ENCODE results near the gene STARD9. TPM values are rescaled to one million over a fixed set of nuclear protein-coding genes. Genes with fewer than 3 reads are reported as not detected.

STARD9 gene
- total and polyA plus RNA-seq, 9 of the 15 experiments (the other 6 are each of a cell fraction or from before 2014, with no cell fraction given): 0.45 to 6.0 (median 3.6) TPM

DNA sequence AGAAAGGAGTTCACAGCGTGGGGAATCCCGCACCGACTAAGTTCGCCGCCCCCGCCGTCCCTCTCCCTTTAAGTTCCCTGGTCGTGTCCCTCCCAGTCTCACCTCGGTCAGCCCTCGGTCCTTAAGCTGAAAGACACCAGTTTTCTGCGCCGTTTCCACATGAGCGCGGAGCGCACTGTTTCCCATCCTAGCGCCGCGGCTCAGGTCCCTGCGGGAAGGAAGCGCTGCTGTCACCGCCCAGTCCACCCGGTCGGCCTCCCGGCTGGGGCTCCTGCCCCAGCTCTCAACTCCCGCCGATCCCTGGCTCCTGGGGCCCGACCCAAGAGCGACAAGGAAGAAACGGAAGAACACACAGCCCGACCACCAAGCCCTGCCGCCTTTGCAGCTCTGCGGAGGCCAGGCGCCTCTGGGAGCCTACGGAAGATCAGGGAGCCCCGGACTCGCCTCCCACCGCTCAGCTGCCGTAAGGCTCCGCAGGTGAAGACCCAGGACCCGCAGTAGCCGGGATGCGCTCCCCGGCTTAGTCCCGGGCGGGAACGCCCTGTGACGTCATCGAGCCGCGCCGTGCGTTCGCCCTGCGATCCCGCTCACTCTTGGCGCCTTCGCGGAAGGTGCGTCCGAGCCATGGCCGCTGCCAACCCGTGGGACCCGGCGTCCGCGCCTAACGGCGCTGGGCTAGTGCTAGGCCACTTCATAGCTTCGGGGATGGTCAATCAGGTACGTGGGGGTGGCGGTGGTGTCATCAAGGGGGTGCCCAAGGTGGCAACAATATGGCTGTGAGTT is 27.0 kb upstream of the STARD9 start, which contains the start of the genes HAUS2 and LRRC57 (continued):
- TF ChIP-seq ATF4 (CRISPR knock-in tag; IDR thresholded peaks at IDR 0.05) (no peak), L3MBTL2 (IDR thresholded peaks at IDR 0.05) (peak; percentile 47), ZNF311 (CRISPR knock-in tag; IDR thresholded peaks at IDR 0.05) (no peak), BDP1 (IDR thresholded peaks at IDR 0.05; ENCODE audit: insufficient read depth, insufficient read length) (no peak), MCM7 (IDR thresholded peaks at IDR 0.05) (no peak), BACH1 (tag; IDR thresholded peaks at IDR 0.05) (peak; percentile 58; the same call in 1 of the 2 replicates), NCOA6 (IDR thresholded peaks at IDR 0.05) (no peak), ZNF184 (CRISPR knock-in tag; IDR thresholded peaks at IDR 0.05) (no peak), E4F1 (CRISPR knock-in tag; IDR thresholded peaks at IDR 0.05; ENCODE audit: borderline replicate concordance) (no peak), MAFK (IDR thresholded peaks at IDR 0.05; ENCODE audit: low read length) (no peak), POLR2AphosphoS5 (IDR thresholded peaks at IDR 0.05; ENCODE audit: control insufficient read depth, insufficient read depth, low read depth, low read length) (no peak; the same call in none of the 2 replicates), TAF7 (tag; IDR thresholded peaks at IDR 0.05) (peak; percentile 72), NFATC3 (IDR thresholded peaks at IDR 0.05) (no peak), KDM5B (IDR thresholded peaks at IDR 0.05; ENCODE audit: insufficient replicate concordance, low read depth, low read length) (peak; percentile 97), KAT2B (IDR thresholded peaks at IDR 0.05; ENCODE audit: low read depth, low read length) (no peak), JUND (IDR thresholded peaks at IDR 0.05; ENCODE audit: borderline replicate concordance, low read depth, low read length) (peak; percentile 94), JUND (tag; IDR thresholded peaks at IDR 0.05; ENCODE audit: borderline replicate concordance, low read depth, low read length) (peak; percentile 90; the same call in 2 of the 3 replicates), ZNF23 (CRISPR knock-in tag; IDR thresholded peaks at IDR 0.05) (no peak)
- TF ChIP-seq, protein P1, sequence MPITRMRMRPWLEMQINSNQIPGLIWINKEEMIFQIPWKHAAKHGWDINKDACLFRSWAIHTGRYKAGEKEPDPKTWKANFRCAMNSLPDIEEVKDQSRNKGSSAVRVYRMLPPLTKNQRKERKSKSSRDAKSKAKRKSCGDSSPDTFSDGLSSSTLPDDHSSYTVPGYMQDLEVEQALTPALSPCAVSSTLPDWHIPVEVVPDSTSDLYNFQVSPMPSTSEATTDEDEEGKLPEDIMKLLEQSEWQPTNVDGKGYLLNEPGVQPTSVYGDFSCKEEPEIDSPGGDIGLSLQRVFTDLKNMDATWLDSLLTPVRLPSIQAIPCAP (CRISPR knock-in tag; IDR thresholded peaks at IDR 0.05; ENCODE audit: borderline replicate concordance): no peak
